Stimulated activated CD8-positive, alpha-beta memory T cell treated with anti-CD3 and anti-CD28 coated beads, Interleukin-2, amount 100 ng/mL, for 1 hour (primary cell): ENCODE measurements around the gene ALDH1A3.

Experiments
- DNase-seq, 2 donors: peaks; one replicate each; pipeline ENCODE4 v3.0.0-alpha.2; 2020; ENCODE audit warnings: low read depth in 2 of 2

ALDH1A3 gene

GRCh38 chr15:100951965-100952364 lies 72.3 kb downstream of the ALDH1A3 start:
- DNase-seq, result no peak

- DNase-seq, result no peak
Measured at GRCh38 chr15:100952566-100952965, 72.9 kb downstream of the ALDH1A3 start.

GRCh38 chr15:100958326-100959065 lies 78.9 kb downstream of the ALDH1A3 start:
- DNase-seq, result no peak

GRCh38 chr15:100959066-100960050 lies 79.7 kb downstream of the ALDH1A3 start:
- no peak for DNase-seq
